ENCODE data around the gene ULBP2. TPM values are rescaled to one million over a fixed set of nuclear protein-coding genes. Genes with fewer than 3 reads are reported as not detected.

The ULBP2 gene
- total RNA-seq, 1 experiment from 2014 or later: not detected

DNA sequence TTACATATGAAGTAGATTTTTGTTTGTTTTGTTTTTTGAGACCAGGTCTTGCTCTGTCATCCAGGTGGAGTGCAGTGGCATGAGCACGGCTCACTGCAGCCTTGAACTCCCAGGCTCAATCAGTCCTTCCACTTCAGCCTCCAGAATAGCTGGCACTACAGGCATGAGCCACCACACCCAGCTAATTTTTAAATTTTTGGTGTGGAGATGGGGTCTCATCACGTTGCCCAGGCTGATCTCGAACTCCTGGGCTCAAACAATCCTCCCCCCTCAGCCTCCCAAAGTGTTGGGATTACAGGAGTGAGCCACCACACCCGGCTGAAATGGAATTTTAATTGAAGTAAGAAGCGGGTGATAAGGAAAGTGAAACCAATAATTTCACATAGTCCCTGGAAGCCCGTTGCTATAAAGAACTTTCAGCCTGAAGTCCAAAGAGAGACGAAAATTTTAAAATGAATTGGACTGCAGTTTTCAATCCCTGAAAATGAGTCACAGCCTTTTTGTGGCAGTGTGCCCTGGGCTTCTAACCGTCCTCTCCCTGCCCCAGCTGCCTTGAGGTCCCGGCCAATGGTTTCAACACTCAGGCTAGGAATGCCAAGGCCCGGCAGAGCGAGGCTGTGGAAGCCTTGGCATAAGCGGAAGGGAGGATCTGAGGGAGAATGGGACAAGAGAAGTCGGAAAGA, 44.7 kb upstream of the ULBP2 start:
- Histone ChIP-seq H3K14ac (ENCODE audit: insufficient read depth, low read length) (no peak overlapping the region), H2AFZ (ENCODE audit: low read length) (no peak overlapping the region), H3K18ac (ENCODE audit: insufficient read length, low read depth, low read length) (no peak overlapping the region), H3K79me2 (ENCODE audit: insufficient read depth, low read length) (no peaks in the 10 kb centered on the region), H2AK5ac (ENCODE audit: insufficient read length, low read length) (no peak overlapping the region), H3K56ac (ENCODE audit: insufficient read length, low read depth, low read length) (no peak overlapping the region), H4K91ac (ENCODE audit: insufficient read length, low read depth, low read length) (no peak overlapping the region), H2BK120ac (ENCODE audit: low read depth, low read length, poor library complexity, severe bottlenecking) (no peak overlapping the region), H3K9me3 (ENCODE audit: control insufficient read depth, low read depth, low read length) (no peaks in the 10 kb centered on the region), H3K79me1 (ENCODE audit: insufficient read depth, low read depth, low read length, poor library complexity, severe bottlenecking) (no peaks in the 10 kb centered on the region), H4K20me1 (ENCODE audit: control insufficient read depth, insufficient read depth, insufficient read length) (no peaks in the 10 kb centered on the region), H3K27me3 (ENCODE audit: insufficient read depth, low read length) (no peaks in the 10 kb centered on the region; the same call in 1 of the 2 replicates), H2BK12ac (ENCODE audit: insufficient read length, low read depth, low read length) (no peak overlapping the region), H3T11ph (ENCODE audit: low read length) (no peak overlapping the region), H2BK15ac (ENCODE audit: low read depth, low read length) (no peak overlapping the region), H3K23ac (ENCODE audit: insufficient read length, low read depth, low read length) (no peak overlapping the region), H3K4ac (ENCODE audit: low read depth, low read length) (no peak overlapping the region), H4K5ac (ENCODE audit: insufficient read length, low read depth, low read length) (no peak overlapping the region), H3K4me2 (ENCODE audit: insufficient read depth, insufficient read length, low read length) (no peak overlapping the region), H4K8ac (replicated peaks; ENCODE audit: insufficient read length, low read depth, low read length) (no peak overlapping the region), H3K27ac (ENCODE audit: insufficient read length, low read depth, low read length) (no peak overlapping the region), H3K9ac (ENCODE audit: extremely low read depth, insufficient read length, low read length) (no peak overlapping the region), H2BK5ac (ENCODE audit: insufficient read length, low read length) (no peak overlapping the region), H2BK20ac (ENCODE audit: low read depth, low read length, poor library complexity, severe bottlenecking) (no peak overlapping the region), H3K4me1 (ENCODE audit: insufficient read depth, low read length) (no peaks in the 10 kb centered on the region; the same call in 1 of the 2 replicates), H3K23me2 (ENCODE audit: insufficient read length, low read depth, low read length, poor library complexity, severe bottlenecking) (no peaks in the 10 kb centered on the region)
- peaks cover 0 to 9% of the 10 kb centered on the region in 2 experiments; a peak in 3 of 4 replicates for H3K4me1 Mint-ChIP-seq
- H3K4me3 Mint-ChIP-seq: no peak overlapping the region
- no peak for DNase-seq
- no peaks in the 10 kb centered on the region for H3K9me3 Mint-ChIP-seq
- no peaks in the 10 kb centered on the region for H3K36me3 Mint-ChIP-seq (ENCODE audit: insufficient read depth in 1 of 3, low read depth in 3 of 3)
- no CpG with 5 or more reads among the region's 13 CpGs for WGBS (ENCODE audit: extremely low coverage, insufficient read length, low lambda C conversion rate)
- H3K27me3 Mint-ChIP-seq (ENCODE audit: low read depth): peaks cover 48% of the 10 kb centered on the region
- H3K27ac Mint-ChIP-seq: no peak overlapping the region
- TF ChIP-seq, protein P1, sequence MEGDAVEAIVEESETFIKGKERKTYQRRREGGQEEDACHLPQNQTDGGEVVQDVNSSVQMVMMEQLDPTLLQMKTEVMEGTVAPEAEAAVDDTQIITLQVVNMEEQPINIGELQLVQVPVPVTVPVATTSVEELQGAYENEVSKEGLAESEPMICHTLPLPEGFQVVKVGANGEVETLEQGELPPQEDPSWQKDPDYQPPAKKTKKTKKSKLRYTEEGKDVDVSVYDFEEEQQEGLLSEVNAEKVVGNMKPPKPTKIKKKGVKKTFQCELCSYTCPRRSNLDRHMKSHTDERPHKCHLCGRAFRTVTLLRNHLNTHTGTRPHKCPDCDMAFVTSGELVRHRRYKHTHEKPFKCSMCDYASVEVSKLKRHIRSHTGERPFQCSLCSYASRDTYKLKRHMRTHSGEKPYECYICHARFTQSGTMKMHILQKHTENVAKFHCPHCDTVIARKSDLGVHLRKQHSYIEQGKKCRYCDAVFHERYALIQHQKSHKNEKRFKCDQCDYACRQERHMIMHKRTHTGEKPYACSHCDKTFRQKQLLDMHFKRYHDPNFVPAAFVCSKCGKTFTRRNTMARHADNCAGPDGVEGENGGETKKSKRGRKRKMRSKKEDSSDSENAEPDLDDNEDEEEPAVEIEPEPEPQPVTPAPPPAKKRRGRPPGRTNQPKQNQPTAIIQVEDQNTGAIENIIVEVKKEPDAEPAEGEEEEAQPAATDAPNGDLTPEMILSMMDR (conservative IDR thresholded peaks at IDR 0.05): no peak

Data from H9 (cell line).